Ascending aorta (tissue), 2 donors: Measurements from ENCODE around the gene TMEM168. TPM values are rescaled to one million over a fixed set of nuclear protein-coding genes. Genes with fewer than 3 reads are reported as not detected.

Experiments
- DNase-seq, 2 donors: peaks; one replicate each; pipeline ENCODE4 v3.0.0-alpha.2; 2019; ENCODE audit warnings: low spot score in 2 of 2
- H3K27ac ChIP-seq, 2 donors: fragments of 200-600 bp; sonication (generic); one replicate each; pipeline ENCODE4 v1.5.1; 2016 to 2017; ENCODE audit warnings: mild to moderate bottlenecking in 1 of 2
- H3K27me3 ChIP-seq: fragments of 200-600 bp; sonication (generic); one replicate; pipeline ENCODE4 v1.5.1; 2017
- H3K36me3 ChIP-seq, 2 donors: fragments of 200-600 bp; sonication (generic); one replicate each; pipeline ENCODE4 v1.5.1; 2016
- H3K4me1 ChIP-seq, 2 donors: fragments of 200-600 bp; sonication (generic); one replicate each; pipeline ENCODE4 v1.5.1; 2016 to 2017; ENCODE audit warnings: mild to moderate bottlenecking in 1 of 2
- H3K4me3 ChIP-seq, 2 donors: fragments of 200-600 bp; sonication (generic); one replicate each; pipeline ENCODE4 v1.5.1; 2016 to 2017; ENCODE audit warnings: mild to moderate bottlenecking in 1 of 2
- H3K9me3 ChIP-seq, 2 donors: fragments of 200-600 bp; sonication (generic); one replicate each; pipeline ENCODE4 v1.5.1; 2016
- intact Hi-C: fragments of 100-400 bp; cut with DNase I; formaldehyde crosslinking; loops from one replicate; pipeline ENCODE4 v1.15.1; 2023
- total RNA-seq: library from RNA; depleted of rRNA; stranded (reverse); fragments of >200 nt; gene quantifications from one replicate; pipeline ENCODE4 v1.1.0, GENCODE V29; 2016
- TF ChIP-seq, protein P1 (sequence below), 3 experiments: fragments of 200-600 bp in 2 of 3; fragments of 450-650 bp in 1 of 3; sonication (generic) in 2 of 3; IDR thresholded peaks; one replicate each; pipeline ENCODE4 v1.5.1; 2016 to 2019; ENCODE audit warnings: antibody characterized with exemption in 3 of 3, mild to moderate bottlenecking in 1 of 3, moderate library complexity in 1 of 3

TMEM168 gene
- total RNA-seq, 1 donor from 2014 or later: 8.4 TPM

DNA sequence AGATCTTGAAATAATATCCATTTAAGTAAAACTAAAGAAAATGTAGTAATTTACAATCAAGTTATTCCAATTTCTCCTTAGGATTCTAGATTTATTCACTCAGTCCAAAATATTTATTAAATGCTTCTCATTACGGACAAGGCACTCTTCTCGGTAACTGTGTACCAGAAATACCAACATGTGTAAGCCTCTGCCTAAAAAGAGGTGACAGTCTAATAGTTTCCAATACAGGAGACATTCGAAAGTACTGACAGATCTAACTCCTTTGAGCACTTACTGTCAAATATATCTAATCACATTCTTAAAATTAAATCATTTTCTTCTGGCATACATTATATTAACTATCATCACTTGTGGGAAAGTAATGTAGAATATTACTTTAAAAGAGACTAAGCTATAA lies 26.9 kb downstream of the TMEM168 start:
- H3K4me1 ChIP-seq: no peaks in the 10 kb centered on the region
- TF ChIP-seq, protein P1, sequence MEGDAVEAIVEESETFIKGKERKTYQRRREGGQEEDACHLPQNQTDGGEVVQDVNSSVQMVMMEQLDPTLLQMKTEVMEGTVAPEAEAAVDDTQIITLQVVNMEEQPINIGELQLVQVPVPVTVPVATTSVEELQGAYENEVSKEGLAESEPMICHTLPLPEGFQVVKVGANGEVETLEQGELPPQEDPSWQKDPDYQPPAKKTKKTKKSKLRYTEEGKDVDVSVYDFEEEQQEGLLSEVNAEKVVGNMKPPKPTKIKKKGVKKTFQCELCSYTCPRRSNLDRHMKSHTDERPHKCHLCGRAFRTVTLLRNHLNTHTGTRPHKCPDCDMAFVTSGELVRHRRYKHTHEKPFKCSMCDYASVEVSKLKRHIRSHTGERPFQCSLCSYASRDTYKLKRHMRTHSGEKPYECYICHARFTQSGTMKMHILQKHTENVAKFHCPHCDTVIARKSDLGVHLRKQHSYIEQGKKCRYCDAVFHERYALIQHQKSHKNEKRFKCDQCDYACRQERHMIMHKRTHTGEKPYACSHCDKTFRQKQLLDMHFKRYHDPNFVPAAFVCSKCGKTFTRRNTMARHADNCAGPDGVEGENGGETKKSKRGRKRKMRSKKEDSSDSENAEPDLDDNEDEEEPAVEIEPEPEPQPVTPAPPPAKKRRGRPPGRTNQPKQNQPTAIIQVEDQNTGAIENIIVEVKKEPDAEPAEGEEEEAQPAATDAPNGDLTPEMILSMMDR (IDR thresholded peaks at IDR 0.05): no peak
- no peaks in the 10 kb centered on the region for H3K9me3 ChIP-seq
- H3K27ac ChIP-seq: no peak overlapping the region
- no peak for DNase-seq
- H3K27me3 ChIP-seq: no peaks in the 10 kb centered on the region
- peaks cover 2 to 3% of the 10 kb centered on the region in 2 donors for H3K36me3 ChIP-seq
- no peak overlapping the region for H3K4me3 ChIP-seq
- intact Hi-C loops: no loop called here

DNA sequence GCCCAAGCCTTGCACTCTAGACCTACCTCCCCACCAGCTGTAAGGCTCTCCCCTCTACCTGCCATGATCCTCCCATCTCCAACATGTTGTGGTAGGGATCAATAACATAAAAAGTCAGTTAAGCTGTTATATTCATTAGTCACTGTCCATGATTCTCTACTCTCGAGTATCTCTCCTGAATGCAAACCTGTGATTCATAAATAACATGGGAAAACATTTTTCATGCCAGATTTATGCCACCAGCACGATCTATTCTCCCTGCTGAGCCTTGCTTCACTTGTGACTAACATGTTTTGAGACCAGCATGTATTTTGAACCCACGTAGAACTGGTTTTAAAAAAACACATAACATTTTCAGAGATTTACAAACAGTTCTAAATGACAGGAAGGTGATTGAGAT lies 30.3 kb downstream of the TMEM168 start:
- TF ChIP-seq, protein P1 (IDR thresholded peaks at IDR 0.05): no peak
- Histone ChIP-seq H3K36me3 (no peaks in the 10 kb centered on the region), H3K4me1 (no peaks in the 10 kb centered on the region), H3K9me3 (no peaks in the 10 kb centered on the region), H3K27me3 (no peaks in the 10 kb centered on the region), H3K27ac (no peak overlapping the region), H3K4me3 (no peak overlapping the region)
- intact Hi-C loops: no loop called here
- DNase-seq: no peak

DNA sequence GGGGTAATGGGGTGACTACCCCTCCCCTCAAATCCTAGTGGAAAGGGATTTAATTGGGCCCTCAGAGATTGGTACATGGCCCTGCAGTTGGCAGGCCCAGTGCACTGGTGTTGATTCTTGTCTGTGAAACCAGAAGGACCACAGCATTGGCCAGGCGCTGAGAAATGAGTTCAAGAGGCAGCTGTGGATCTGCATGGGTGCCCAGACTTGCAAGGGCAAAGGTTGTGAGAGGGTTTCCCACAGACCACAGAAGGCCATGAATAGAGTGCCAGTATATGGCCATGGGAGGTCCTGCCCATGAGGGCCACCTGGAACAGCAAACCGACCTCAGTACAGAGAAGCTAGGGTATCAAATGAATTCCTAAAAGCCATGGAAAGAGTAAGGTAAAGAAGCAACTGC lies 32.9 kb downstream of the TMEM168 start:
- TF ChIP-seq, protein P1 (IDR thresholded peaks at IDR 0.05): no peak
- intact Hi-C loops: no loop called here
- H3K27me3 ChIP-seq: no peaks in the 10 kb centered on the region
- no peaks in the 10 kb centered on the region for H3K4me1 ChIP-seq
- no peaks in the 10 kb centered on the region for H3K9me3 ChIP-seq
- H3K4me3 ChIP-seq: no peak overlapping the region
- H3K36me3 ChIP-seq: no peaks in the 10 kb centered on the region
- no peak overlapping the region for H3K27ac ChIP-seq
- DNase-seq: no peak

DNA sequence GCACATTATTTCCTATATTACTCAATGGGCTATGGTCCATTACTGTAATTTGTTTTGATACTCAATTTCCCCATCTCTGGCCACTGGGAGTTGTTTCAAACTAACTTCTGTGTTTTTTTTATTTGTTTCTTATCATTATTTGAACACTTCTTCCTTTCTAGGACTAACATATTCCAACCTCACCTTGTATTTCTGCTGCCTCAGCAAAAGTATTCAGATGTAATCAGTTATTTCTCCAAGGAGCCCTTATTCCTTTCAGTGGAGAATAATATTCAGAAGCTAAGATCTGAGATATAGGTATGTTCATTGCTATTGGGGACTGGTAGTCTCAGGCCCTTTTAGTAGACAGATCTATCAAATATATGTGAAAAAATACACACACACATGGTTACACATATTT lies 36.9 kb downstream of the TMEM168 start:
- no peak overlapping the region for H3K4me3 ChIP-seq
- H3K27me3 ChIP-seq: no peaks in the 10 kb centered on the region
- no peak for DNase-seq
- no peaks in the 10 kb centered on the region for H3K9me3 ChIP-seq
- no peaks in the 10 kb centered on the region for H3K36me3 ChIP-seq
- TF ChIP-seq, protein P1 (IDR thresholded peaks at IDR 0.05): no peak
- no peak overlapping the region for H3K27ac ChIP-seq
- H3K4me1 ChIP-seq: no peaks in the 10 kb centered on the region
- intact Hi-C loops: no loop called here

DNA sequence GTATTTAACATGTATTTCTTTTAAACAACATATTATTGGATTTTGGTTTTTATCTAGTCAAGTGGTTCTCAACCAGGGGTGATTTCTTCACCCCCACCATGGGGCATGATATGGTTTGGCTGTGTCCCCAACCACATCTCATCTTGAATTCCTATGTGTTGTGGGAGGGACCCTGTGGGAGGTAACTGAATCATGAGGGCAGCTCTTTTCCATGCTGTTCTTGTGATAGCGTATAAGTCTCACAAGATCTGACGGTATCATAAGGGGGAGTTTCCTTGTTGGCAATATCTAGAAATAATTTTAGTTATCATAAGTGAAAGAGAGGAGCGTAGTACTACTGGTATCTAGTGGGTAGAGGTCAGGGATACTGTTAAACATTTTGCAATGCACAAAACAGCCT lies 37.6 kb downstream of the TMEM168 start:
- no peaks in the 10 kb centered on the region for H3K27me3 ChIP-seq
- no peak overlapping the region for H3K27ac ChIP-seq
- no peaks in the 10 kb centered on the region for H3K4me1 ChIP-seq
- TF ChIP-seq, protein P1 (IDR thresholded peaks at IDR 0.05): no peak
- DNase-seq: no peak
- no peaks in the 10 kb centered on the region for H3K36me3 ChIP-seq
- no peaks in the 10 kb centered on the region for H3K9me3 ChIP-seq
- no peak overlapping the region for H3K4me3 ChIP-seq
- intact Hi-C loops: no loop called here

DNA sequence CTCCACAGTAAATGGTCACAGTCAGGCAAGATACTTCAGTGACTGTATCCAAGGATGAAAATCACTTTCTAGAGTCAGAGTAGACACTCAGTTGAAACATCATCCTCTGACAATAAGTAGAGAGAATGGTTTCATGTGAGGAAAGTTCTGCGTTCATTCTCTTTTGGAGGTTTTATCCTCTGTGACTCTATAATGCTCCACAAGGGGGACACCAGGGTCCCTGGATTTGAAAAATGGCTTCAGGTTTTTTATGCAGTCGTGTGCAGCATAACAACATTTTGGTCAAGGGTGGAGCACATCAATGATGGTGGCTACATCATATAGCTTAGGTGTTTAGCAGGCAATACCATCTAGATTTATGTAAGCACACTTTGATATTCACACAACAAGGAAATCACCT lies 40.4 kb downstream of the TMEM168 start:
- Histone ChIP-seq H3K36me3 (no peaks in the 10 kb centered on the region), H3K27ac (no peak overlapping the region), H3K4me1 (no peaks in the 10 kb centered on the region), H3K27me3 (no peaks in the 10 kb centered on the region), H3K9me3 (no peaks in the 10 kb centered on the region), H3K4me3 (no peak overlapping the region)
- intact Hi-C loops: no loop called here
- TF ChIP-seq, protein P1 (IDR thresholded peaks at IDR 0.05): no peak
- no peak for DNase-seq
